Muscle layer of duodenum (tissue), 2 donors: ENCODE data around the gene PRKAR2B.

Experiments
- H3K27ac ChIP-seq: one replicate; pipeline ENCODE4 v1.7.0; 2013; ENCODE audit warnings: mild to moderate bottlenecking, low read length
- H3K27me3 ChIP-seq: one replicate; pipeline ENCODE4 v1.7.0; 2013; ENCODE audit warnings: low read depth, mild to moderate bottlenecking, control low read depth, low read length
- H3K36me3 ChIP-seq, 2 donors: one replicate each; pipeline ENCODE4 v1.7.0; 2013; ENCODE audit warnings: low read length in 2 of 2, control low read depth in 1 of 2, mild to moderate bottlenecking in 1 of 2; ENCODE audit not compliant: insufficient read depth in 2 of 2, control insufficient read depth in 1 of 2
- H3K4me1 ChIP-seq, 2 donors: one replicate each; pipeline ENCODE4 v1.7.0; 2013; ENCODE audit warnings: low read length in 2 of 2, mild to moderate bottlenecking in 2 of 2, control low read depth in 1 of 2, moderate library complexity in 1 of 2; ENCODE audit not compliant: insufficient read depth in 2 of 2, control insufficient read depth in 1 of 2
- H3K4me3 ChIP-seq, 2 donors: one replicate each; pipeline ENCODE4 v1.7.0; 2013; ENCODE audit warnings: low read length in 2 of 2, low read depth in 1 of 2, mild to moderate bottlenecking in 1 of 2
- H3K9me3 ChIP-seq, 2 donors: one replicate each; pipeline ENCODE4 v1.7.0; 2013; ENCODE audit warnings: low read length in 2 of 2, control low read depth in 1 of 2, mild to moderate bottlenecking in 1 of 2; ENCODE audit not compliant: control insufficient read depth in 1 of 2
- donor health status: healthy.

PRKAR2B gene

DNA sequence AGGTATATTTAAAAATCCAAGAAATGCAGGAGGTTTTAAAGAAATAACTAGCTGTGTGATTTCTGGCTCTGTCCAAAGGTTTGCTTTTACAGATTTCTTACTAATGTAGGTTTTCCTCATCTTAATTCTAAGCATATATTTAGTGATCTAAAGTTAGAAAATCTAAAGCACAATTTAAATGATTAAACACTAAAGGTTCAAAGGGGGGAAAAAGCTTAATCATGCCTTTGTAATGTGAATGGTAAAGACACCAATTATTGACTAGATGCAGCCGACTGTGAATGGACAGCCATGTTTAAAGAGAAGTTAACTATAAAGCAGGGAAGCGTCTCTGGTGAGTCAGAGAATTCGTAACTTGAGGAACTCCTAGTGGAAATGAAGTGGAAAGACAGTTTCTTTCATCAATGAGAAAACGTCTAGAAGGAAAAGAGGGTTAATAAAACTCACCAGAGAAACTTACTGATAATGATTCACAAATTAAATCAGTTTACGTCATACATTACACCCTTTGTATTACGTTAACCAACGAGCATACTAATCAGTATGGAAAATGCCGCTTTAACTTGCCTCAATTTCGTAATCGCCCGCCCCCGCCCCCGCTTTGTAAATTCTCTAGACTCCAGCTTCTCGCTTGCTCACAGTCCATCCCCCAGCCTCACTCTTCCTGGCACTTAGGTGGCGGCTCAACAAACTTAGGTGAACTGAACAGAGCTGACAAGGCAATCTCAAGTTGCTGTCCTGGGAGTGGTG, 123.2 kb downstream of the PRKAR2B start:
- Histone ChIP-seq H3K36me3 (peaks cover 0 to 25% of the 10 kb centered on the region in 2 donors), H3K4me3 (peak overlapping the region; percentile 70 to 87), H3K4me1 (peaks cover 0 to 18% of the 10 kb centered on the region in 2 donors), H3K9me3 (no peaks in the 10 kb centered on the region), H3K27me3 (no peaks in the 10 kb centered on the region), H3K27ac (peak overlapping the region; percentile 99)

DNA sequence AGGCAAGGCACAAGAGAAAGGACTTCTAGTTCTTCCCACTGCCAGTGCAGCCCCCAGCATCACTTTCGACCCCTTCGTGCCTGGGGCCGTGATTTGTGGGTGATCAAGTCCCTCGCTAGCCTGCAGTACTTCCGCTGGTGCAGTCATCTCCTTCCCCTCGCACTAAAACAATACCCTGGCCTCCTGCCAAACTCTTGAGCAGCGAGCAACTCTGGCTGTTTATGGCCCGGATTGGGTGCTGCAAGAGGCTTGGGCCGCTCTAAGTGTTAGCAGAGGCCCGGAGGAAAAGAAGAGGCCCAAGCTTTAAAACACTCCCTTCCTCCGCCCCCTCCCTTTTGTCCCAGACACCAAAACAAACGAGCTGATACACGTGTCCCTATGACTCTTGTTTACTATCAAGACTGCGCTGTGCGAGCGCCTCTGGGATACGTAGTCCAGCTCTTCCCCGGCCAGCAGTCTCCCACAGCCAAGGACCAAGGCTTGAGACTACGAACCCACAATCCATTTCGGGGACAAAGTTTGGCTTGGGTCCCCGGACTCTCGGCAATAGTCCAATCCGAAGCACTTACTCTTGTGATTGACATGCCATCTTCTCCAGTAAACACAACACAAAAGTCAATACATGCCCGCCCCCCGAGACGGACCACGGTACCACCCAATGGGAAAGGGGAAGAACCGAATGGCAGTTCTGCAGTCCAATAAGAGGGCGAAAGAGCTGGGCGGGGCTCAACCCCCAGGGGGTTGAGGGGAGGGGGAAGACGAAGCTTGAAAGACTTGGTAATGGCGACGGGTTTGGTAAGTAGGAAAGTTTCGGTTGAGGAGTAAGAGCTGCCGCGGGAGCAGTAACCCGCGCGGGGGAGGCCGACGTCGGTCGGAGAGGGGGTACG, 124.0 kb downstream of the PRKAR2B start, which contains the start of gene HBP1:
Gene HBP1, plus strand, starts transcription at position 771 of the 887 bp plus-strand sequence. CDS start 10,891 bp downstream, outside the sequence.
- peak within 1 kb of the TSS; percentile 70 to 95 for H3K4me3 ChIP-seq
- H3K27ac ChIP-seq: peak within 1 kb of the TSS; percentile 99
- no peaks in the 10 kb centered on the region for H3K27me3 ChIP-seq
- H3K4me1 ChIP-seq: peaks cover 1 to 25% of the 10 kb centered on the region in 2 donors
- H3K9me3 ChIP-seq: no peaks in the 10 kb centered on the region
- H3K36me3 ChIP-seq: peaks cover 0 to 25% of the 10 kb centered on the region in 2 donors

DNA sequence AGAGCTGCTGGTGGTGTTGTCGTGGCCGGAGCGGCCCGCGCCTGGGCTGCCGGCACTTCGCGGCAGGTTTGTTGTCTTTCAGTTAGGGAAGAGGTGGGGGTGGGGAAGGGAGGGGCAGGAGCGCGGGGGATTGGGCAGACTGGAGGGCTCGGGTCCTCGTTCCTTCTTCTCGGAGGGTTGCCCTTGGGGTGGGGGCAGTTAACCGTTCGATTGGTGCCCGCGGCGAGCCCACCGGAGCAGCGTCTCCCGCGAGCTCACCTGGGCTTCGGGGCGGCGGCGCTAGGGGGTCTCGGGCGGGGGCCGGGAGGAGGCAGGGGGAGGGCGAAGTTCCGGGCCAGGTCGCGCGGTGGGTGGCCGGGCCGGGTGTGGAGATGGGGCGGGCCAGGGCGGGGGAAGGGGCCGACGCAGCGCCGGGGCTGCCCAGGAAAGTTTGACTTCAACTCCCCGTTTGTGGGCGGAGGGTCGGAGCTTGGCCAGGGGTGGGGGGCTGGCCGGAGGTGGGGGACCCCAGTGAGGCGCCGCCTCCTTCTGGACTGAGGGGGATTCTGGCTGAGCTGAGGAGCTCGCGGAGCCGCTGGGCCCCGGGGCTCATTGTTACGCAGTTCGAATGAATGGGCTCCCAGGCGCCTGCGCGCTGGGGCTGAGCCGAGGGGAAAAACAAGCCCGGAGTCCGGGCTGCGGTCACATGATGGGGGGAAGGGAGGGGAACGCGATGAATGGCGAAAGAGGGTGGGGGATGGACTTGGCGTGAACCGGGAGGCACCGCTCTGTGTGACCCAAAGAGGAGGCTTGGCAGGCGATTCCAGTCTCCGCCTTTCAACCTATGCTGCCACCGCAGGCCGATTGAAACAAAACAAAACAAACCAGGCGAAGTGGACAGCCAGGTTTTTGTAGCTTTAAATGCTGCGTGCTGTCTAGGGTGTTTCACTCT, 124.9 kb downstream of the PRKAR2B start:
- H3K36me3 ChIP-seq: peaks cover 0 to 25% of the 10 kb centered on the region in 2 donors
- H3K4me1 ChIP-seq: peaks cover 8 to 34% of the 10 kb centered on the region in 2 donors
- H3K4me3 ChIP-seq: peak overlapping the region; percentile 64 to 95
- H3K9me3 ChIP-seq: no peaks in the 10 kb centered on the region
- H3K27ac ChIP-seq: peak overlapping the region; percentile 95
- H3K27me3 ChIP-seq: no peaks in the 10 kb centered on the region

DNA sequence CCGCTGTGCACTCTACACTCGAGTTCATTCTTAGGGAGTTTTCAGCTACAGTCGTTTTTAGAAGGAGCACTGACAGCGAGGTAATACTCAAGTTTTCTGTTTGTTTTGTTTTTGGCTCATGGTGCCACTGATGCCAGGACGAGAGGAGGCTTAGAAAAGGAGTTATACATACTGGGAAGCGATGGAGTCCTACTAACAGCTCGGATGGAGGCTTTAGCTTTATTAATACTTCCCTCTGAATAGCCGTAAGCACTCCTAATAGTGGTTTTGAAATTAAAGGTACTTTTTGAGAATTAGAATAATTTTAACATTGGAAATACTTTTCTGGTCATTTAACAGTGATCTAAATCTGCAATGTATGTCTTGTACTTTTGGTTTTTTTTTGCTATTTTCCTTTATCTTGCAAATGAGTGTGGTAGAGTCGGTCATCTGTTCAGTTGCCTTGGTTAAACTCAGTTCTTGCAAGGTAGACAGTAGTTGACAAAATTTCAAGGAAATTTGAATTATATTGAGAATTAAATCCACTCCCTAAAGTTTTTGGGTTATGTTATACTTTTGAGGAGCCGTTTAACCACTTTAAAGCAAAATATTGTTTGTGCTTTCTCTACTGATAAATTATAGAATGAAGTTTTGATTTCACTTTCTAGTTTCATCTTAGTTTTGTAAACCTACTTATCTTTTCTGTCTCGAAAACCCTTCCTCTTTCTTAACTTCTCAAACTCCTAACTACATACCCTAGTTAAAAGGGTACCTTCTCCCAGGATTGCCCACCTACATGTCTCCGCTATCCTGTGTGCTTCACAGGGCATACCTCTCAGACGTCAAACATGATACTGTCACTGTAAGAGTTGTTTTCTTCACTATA, 125.8 kb downstream of the PRKAR2B start:
- H3K27ac ChIP-seq: peak overlapping the region; percentile 95
- peaks cover 11 to 43% of the 10 kb centered on the region in 2 donors for H3K4me1 ChIP-seq
- no peaks in the 10 kb centered on the region for H3K9me3 ChIP-seq
- peaks cover 0 to 25% of the 10 kb centered on the region in 2 donors for H3K36me3 ChIP-seq
- H3K4me3 ChIP-seq: peak overlapping the region; percentile 64 to 95
- H3K27me3 ChIP-seq: no peaks in the 10 kb centered on the region

DNA sequence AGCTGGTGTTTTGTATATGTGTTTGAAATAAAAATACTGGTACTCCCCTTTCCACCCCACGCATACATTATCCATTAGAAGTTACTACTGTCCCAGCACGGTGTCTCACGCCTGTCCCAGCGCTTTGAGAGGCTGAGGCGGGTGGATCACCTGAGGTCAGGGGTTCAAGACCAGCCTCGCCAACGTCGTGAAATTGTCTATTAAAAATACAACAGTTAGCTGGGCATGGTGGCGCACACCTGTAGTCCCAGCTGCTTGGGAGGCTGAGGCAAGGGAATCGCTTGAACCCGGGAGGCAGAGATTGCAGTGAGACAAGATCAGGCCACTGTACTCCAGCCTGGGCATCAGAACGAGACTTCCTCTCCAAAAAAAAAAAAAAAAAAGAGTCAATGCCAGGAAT, 127.0 kb downstream of the PRKAR2B start:
- Histone ChIP-seq H3K9me3 (no peaks in the 10 kb centered on the region), H3K36me3 (peaks cover 0 to 25% of the 10 kb centered on the region in 2 donors), H3K4me3 (no peak overlapping the region), H3K27ac (peak overlapping the region; percentile 16), H3K27me3 (no peaks in the 10 kb centered on the region), H3K4me1 (peaks cover 11 to 46% of the 10 kb centered on the region in 2 donors)

DNA sequence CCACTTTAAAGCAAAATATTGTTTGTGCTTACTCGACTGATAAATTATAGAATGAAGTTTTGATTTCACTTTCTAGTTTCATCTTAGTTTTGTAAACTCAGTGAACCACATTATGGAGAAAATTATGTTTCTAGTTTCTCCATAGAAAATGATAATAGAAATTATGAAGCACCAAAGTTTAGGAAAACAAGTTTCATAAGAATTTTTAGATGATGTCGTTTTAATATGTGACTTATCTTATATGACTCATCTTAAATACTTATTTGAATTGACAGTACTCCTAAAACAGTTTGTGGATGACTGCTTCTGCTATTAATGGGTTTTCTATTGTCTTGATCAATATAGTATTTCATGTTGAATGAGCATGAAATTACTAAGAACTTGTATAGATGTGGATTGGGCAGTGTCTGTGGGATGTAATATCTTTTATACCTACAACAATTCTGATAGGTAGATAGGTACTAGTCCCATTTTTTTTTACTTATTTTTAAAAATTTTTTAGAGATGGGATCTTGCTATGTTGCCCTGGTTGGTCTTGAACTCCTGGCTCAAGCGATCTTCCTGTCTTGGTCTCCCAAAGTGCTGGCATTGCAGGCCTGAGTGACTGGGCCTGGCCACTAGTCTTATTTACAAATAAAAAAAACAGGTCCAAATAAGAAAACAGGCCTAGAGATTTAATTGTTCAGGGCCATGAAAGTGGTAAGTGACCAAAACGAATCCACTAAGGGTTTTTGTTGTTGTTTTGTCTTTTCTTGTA, 127.9 kb downstream of the PRKAR2B start:
- no peaks in the 10 kb centered on the region for H3K27me3 ChIP-seq
- peak overlapping the region; percentile 16 for H3K27ac ChIP-seq
- H3K4me1 ChIP-seq: peaks cover 11 to 54% of the 10 kb centered on the region in 2 donors
- H3K36me3 ChIP-seq: peaks cover 0 to 22% of the 10 kb centered on the region in 2 donors
- H3K9me3 ChIP-seq: no peaks in the 10 kb centered on the region
- H3K4me3 ChIP-seq: no peak overlapping the region

DNA sequence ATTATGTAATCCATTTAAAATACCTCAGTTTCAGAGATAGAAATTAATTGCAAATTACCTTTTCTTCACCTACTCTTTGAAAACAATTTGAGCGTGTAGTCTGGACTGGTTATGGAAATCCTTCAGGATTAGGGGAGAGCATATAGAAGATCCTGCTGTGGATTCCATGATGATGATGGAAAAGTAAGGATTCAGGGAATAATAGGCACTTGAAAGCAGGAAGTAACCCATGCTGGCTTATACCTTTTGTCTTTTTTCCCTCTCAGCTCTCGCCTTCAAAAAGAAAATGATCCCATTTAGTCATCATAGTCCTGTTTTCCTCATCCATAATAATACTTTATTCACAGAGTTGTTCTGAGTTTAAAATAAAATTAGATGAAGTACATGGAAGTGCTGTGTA, 128.7 kb downstream of the PRKAR2B start:
- peaks cover 0 to 15% of the 10 kb centered on the region in 2 donors for H3K36me3 ChIP-seq
- peak overlapping the region in 1 of 2 donors; percentile 26 for H3K4me3 ChIP-seq
- no peaks in the 10 kb centered on the region for H3K9me3 ChIP-seq
- H3K4me1 ChIP-seq: peaks cover 11 to 54% of the 10 kb centered on the region in 2 donors
- no peaks in the 10 kb centered on the region for H3K27me3 ChIP-seq
- no peak overlapping the region for H3K27ac ChIP-seq

DNA sequence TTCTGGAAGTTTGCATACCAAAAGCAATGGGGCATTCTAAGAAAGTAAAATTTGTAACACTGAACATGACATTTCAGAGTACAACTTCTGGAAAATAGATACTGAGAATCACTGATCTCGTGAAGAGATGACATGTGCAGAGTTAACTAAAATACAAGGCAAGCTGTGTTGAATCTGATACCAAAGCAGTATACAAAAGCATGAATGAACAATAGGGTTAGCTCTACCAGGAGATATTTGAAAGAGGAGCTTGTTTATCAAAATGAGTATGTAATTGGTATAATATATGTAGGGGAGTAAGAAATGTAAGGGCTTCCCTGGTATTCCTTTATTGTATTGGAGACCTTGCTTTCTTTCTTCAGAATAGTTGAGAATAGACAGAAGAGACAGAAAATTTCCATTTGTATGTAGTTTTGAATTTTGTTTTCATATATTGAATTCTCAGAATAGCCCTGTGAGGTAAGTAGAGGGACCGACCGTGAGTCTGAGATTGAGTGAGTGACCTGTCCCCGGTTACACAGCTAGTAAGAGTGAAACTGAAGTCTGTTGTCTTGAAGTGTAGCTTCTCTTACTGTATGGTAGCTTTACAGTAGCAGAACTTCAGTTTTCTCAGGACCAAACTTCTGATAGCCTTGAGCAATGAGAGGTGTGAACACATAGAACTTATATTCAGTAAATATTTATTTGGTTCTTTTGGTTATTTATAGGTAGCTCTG, 129.3 kb downstream of the PRKAR2B start:
- Histone ChIP-seq H3K9me3 (no peaks in the 10 kb centered on the region), H3K27ac (peak overlapping the region; percentile 34), H3K4me1 (peaks cover 11 to 54% of the 10 kb centered on the region in 2 donors)

More for the DNA sequence above, 129.3 kb downstream of the PRKAR2B start:
- H3K4me3 ChIP-seq: peak overlapping the region in 1 of 2 donors; percentile 26
- no peaks in the 10 kb centered on the region for H3K27me3 ChIP-seq
- peaks cover 0 to 13% of the 10 kb centered on the region in 2 donors for H3K36me3 ChIP-seq
